Karpas-422 (cell line): ENCODE data around the gene PROS1. TPM values are rescaled to one million over a fixed set of nuclear protein-coding genes. Genes with fewer than 3 reads are reported as not detected.
A peak's percentile ranks its signal among the peaks of the same experiment; 100 is the strongest.
"Not testable (repeated sequence)": the region's sequence is repeated elsewhere in the genome, so short reads cannot be mapped to it uniquely, and the experiment has no call there.

ENCODE experiments used
- DNase-seq: peaks from one replicate; pipeline ENCODE4 v3.0.0-alpha.2; 2015
- H2AFZ ChIP-seq: fragments of 200-600 bp; sonication (generic); 2 replicates; pipeline ENCODE4 v1.6.1; 2014; ENCODE audit warnings: antibody characterized with exemption, low read length, mixed read lengths
- H3K27ac ChIP-seq: fragments of 200-600 bp; sonication (generic); 2 replicates; pipeline ENCODE4 v1.5.1; 2014; ENCODE audit warnings: mild to moderate bottlenecking, low read length, moderate library complexity
- H3K27me3 ChIP-seq: fragments of 200-600 bp; sonication (generic); 2 replicates; pipeline ENCODE4 v1.6.1; 2014; ENCODE audit warnings: low read length, mixed read lengths
- H3K36me3 ChIP-seq: fragments of 200-600 bp; sonication (generic); 2 replicates; pipeline ENCODE4 v1.6.1; 2014; ENCODE audit warnings: low read length, mixed read lengths; ENCODE audit not compliant: insufficient read depth
- H3K4me1 ChIP-seq: fragments of 200-600 bp; sonication (generic); 2 replicates; pipeline ENCODE4 v1.6.1; 2014; ENCODE audit warnings: mild to moderate bottlenecking, low read length, mixed read lengths
- H3K4me2 ChIP-seq: fragments of 200-600 bp; sonication (generic); 2 replicates; pipeline ENCODE4 v1.6.1; 2014; ENCODE audit warnings: low read length, low read depth, mild to moderate bottlenecking; ENCODE audit not compliant: poor library complexity, severe bottlenecking
- H3K4me3 ChIP-seq: fragments of 200-600 bp; sonication (generic); 2 replicates; pipeline ENCODE4 v1.5.1; 2014; ENCODE audit warnings: mild to moderate bottlenecking, antibody characterized with exemption, low read length, mixed read lengths
- H3K79me2 ChIP-seq: fragments of 200-600 bp; sonication (generic); 2 replicates; pipeline ENCODE4 v1.6.1; 2014; ENCODE audit warnings: mild to moderate bottlenecking, low read length, mixed read lengths
- H3K9ac ChIP-seq: fragments of 200-600 bp; sonication (generic); 2 replicates; pipeline ENCODE4 v1.6.0; 2014; ENCODE audit warnings: low read length
- H3K9me2 ChIP-seq: fragments of 200-600 bp; sonication (generic), shearing (Covaris generic); replicated peaks from 2 replicates; pipeline ENCODE4 v1.6.0; 2014; ENCODE audit warnings: mild to moderate bottlenecking, low read length, moderate library complexity; ENCODE audit not compliant: insufficient read depth
- H3K9me3 ChIP-seq: fragments of 300-700, 200-600 bp; sonication (generic); 2 replicates; pipeline ENCODE4 v1.6.1; 2014; ENCODE audit warnings: low read length, mixed read lengths
- H4K20me1 ChIP-seq: fragments of 200-600 bp; sonication (generic); 2 replicates; pipeline ENCODE4 v1.6.1; 2014; ENCODE audit warnings: mild to moderate bottlenecking, antibody characterized with exemption, low read length, low read depth; ENCODE audit not compliant: insufficient read depth
- small RNA-seq: library from RNA; depleted of rRNA; stranded (forward); fragments of <200 nt; gene quantifications from one replicate; pipeline ENCODE3, GENCODE V24; 2014
- total RNA-seq: library from RNA; depleted of rRNA; stranded (reverse); fragments of >200 nt; shearing (Covaris generic); gene quantifications from 2 replicates; pipeline ENCODE4 v1.2.3, GENCODE V29; 2014; ENCODE audit warnings: low replicate concordance; rRNA removed

Gene PROS1
- total RNA-seq, 1 experiment from 2014 or later: 2.0 TPM

- not testable (repeated sequence) for H3K9me2 ChIP-seq, H3K79me2 ChIP-seq, H4K20me1 ChIP-seq, H3K4me3 ChIP-seq, H3K4me1 ChIP-seq, H3K27me3 ChIP-seq, H3K36me3 ChIP-seq, H3K27ac ChIP-seq, H3K9ac ChIP-seq, H3K9me3 ChIP-seq, H2AFZ ChIP-seq, H3K4me2 ChIP-seq
- DNase-seq: peak; percentile 10
Measured at GRCh38 chr3:93852228-93852627, 121.5 kb downstream of the PROS1 start.

GRCh38 chr3:93843981-93844380 is 129.7 kb downstream of the PROS1 start:
- Histone ChIP-seq H3K36me3 (no peaks in the 10 kb centered on the region), H4K20me1 (no peaks in the 10 kb centered on the region), H3K9me3 (no peaks in the 10 kb centered on the region), H3K4me2 (no peak overlapping the region), H3K27ac (no peak overlapping the region), H3K4me3 (no peak overlapping the region), H3K9ac (no peak overlapping the region), H3K79me2 (no peaks in the 10 kb centered on the region), H2AFZ (no peak overlapping the region), H3K4me1 (no peaks in the 10 kb centered on the region), H3K27me3 (no peaks in the 10 kb centered on the region), H3K9me2 (no peaks in the 10 kb centered on the region)
- DNase-seq: no peak

GRCh38 chr3:93839193-93839592 is 134.5 kb downstream of the PROS1 start:
- DNase-seq, H3K4me2 ChIP-seq: not testable (repeated sequence)

More at GRCh38 chr3:93839193-93839592, 134.5 kb downstream of the PROS1 start:
- not testable (repeated sequence) for H3K27ac ChIP-seq, H3K79me2 ChIP-seq, H3K9ac ChIP-seq, H3K9me3 ChIP-seq, H3K27me3 ChIP-seq, H2AFZ ChIP-seq, H3K36me3 ChIP-seq, H3K9me2 ChIP-seq, H3K4me3 ChIP-seq, H3K4me1 ChIP-seq, H4K20me1 ChIP-seq

Small RNA genes within 50 kb of the gene (small RNA-seq; reads per million reads assigned to genes)
- gene RF00019 (not detected), gene RNU6-488P (not detected), gene RNU6-511P (not detected)

Other genes with a start within 250 kb of the PROS1 start
- gene ARL13B, start 6.3 kb upstream of the PROS1 start, total RNA-seq: 16.5 and 17.7 TPM in 2 replicates
- not detected in 2 replicates for gene STX19, start 54.7 kb upstream of the PROS1 start, total RNA-seq
- gene DHFR2, start 89.0 kb upstream of the PROS1 start, total RNA-seq: 5.6 and 7.9 TPM in 2 replicates
- 15.3 and 36.9 TPM in 2 replicates for gene NSUN3, start 89.2 kb upstream of the PROS1 start, total RNA-seq